ENCODE measurements around the gene SIK2.

GRCh38 chr11:111698852-111699559, 96.8 kb downstream of the SIK2 start:
- TF ChIP-seq CTCF (IDR thresholded peaks at IDR 0.05; ENCODE audit: borderline replicate concordance, extremely low read depth, low read length, poor library complexity, severe bottlenecking) (no peak), EZH2 (IDR thresholded peaks at IDR 0.05; ENCODE audit: borderline replicate concordance, low read depth, low read length, severe bottlenecking) (no peak)

Data from DND-41 (cell line).